GF-D8 (cell line): Measurements from ENCODE around the gene PDE4D.

Source experiments
- DNase-seq: peaks from one replicate; lab custom pipeline; 2025; lab: John Stamatoyannopoulos, UW

PDE4D gene

GRCh38 chr5:59256331-59256730 is 637.2 kb downstream of the PDE4D start:
- DNase-seq: no peak

GRCh38 chr5:59254055-59254687 is 639.4 kb downstream of the PDE4D start:
- no peak for DNase-seq

DNA sequence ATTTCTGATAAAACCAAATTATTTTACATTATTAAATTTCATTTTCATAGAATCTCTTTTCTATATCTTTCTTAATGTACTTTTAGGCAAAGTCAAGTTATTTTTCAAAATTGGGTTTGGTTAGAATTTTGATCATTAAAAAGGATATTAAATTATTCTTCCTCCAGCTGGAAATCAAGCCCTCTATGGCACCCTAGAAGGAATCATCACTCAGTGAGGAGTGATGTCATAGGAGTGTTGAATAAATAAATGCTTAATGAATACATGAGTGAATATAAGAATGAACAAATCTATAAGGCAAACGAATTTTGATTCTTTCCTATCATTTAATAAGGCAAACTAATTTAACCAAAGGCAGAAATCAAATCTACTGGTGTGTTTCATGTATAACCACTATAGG is 639.9 kb downstream of the PDE4D start:
- no peak for DNase-seq

GRCh38 chr5:59251627-59252026 is 641.9 kb downstream of the PDE4D start:
- DNase-seq: no peak

DNA sequence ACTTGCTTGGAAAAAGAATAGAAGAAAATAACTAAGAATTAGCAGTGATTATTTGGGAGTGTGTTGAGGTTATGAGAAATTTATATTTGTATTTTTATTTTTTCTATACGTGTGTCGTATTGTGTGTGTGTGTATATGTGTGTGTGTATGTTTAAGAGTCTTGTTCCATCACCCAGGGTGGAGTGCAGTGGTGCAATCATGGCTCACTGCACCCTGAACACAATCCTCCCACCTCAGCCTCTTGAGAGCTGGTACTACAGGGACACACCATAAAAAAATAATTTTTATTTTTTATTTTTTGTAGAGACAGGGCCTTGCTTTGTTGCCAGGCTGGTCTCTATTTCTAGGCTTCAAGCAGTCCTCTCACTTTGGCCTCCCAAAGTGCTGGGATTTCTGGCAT is 643.8 kb downstream of the PDE4D start:
- no peak for DNase-seq

GRCh38 chr5:59249160-59249559 is 644.4 kb downstream of the PDE4D start:
- DNase-seq: no peak

- DNase-seq: no peak
These were observed 646.6 kb downstream of the PDE4D start for GRCh38 chr5:59246882-59247281.

GRCh38 chr5:59246145-59246869 is 647.2 kb downstream of the PDE4D start:
- no peak for DNase-seq

GRCh38 chr5:59245198-59245597 is 648.3 kb downstream of the PDE4D start:
- no peak for DNase-seq

DNA sequence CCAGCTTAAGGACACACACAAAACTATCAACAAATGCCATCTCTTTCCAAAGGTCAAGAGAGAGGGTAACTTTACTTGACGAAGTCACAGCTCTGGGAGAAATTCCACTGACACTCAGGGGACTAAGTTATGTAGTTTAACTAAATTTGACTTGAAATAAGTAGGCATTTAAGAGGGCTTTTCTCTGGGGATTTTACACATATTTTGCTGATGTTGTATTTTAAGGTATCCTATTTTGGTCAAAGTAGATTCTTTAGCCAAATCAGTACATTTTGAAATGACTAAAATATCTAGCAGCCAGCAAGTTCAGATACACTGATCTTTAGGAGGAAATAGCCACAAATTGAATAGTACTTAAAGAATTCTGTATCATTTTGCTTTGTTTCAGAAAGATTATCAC is 652.0 kb downstream of the PDE4D start:
- no peak for DNase-seq

GRCh38 chr5:59241119-59241518 is 652.4 kb downstream of the PDE4D start:
- no peak for DNase-seq

DNA sequence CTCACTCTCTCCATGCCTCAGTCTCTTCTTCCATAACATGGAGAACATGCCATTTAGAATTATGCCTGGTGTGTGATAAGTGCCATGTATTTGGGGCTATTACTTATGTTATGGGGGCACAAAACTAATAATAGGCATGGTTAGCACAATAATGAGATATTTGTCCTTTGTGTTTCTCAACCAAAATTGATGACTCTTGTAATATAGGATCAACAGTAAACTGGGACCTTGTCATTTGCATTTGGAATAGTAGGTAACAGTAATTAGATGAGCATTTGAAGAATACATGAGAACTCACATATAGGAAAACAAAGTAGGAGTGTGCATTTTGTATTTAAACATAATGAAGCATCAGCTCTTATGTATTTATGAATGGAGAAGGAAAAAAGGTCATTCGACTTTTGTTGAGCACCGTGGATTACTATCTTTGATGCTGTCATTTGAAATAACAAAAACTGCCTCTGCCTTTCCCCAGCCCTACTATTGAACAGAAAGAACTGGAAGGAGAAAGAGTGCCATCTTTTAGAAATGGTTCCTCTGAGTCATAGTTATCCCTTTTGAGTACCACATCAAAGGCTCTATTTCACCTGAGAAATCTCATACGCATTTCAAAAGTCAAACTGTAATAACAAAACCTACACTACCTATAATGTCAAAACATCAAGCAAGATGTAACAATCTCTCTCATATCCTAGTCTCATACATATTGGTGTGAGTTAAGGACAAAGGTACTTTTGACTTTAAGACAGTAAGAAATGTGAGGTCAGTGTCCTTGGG is 655.2 kb downstream of the PDE4D start:
- no peak for DNase-seq

DNA sequence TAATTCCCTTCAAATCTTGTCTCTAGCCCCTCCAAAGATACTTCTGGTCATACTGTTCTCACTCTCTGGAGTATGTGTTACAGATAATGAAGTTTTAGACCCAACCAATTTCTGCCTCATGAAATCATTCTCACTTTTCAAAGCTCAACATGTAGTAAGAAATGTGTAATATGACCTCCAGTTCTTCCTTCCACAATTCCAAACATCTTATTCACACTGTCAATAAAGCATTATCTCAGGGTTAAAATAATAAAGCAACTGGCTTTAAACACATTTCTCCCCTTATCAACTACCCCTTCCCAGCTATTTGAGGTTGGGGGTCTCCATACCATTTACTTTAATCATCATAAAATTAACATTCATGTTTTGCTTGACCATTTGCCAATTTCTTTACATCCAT is 656.5 kb downstream of the PDE4D start:
- no peak for DNase-seq

- DNase-seq: no peak
These were observed 657.1 kb downstream of the PDE4D start for GRCh38 chr5:59236448-59236847.

- DNase-seq: no peak
These were observed 659.3 kb downstream of the PDE4D start for GRCh38 chr5:59234236-59234635.

- DNase-seq: no peak
These were observed 662.1 kb downstream of the PDE4D start for GRCh38 chr5:59231221-59231931.

GRCh38 chr5:59222687-59223511 is 670.6 kb downstream of the PDE4D start:
- DNase-seq: no peak

GRCh38 chr5:59221769-59222168 is 671.8 kb downstream of the PDE4D start:
- no peak for DNase-seq

GRCh38 chr5:59218424-59219045 is 675.0 kb downstream of the PDE4D start:
- no peak for DNase-seq

- no peak for DNase-seq
These were observed 676.7 kb downstream of the PDE4D start for GRCh38 chr5:59216841-59217240.

DNA sequence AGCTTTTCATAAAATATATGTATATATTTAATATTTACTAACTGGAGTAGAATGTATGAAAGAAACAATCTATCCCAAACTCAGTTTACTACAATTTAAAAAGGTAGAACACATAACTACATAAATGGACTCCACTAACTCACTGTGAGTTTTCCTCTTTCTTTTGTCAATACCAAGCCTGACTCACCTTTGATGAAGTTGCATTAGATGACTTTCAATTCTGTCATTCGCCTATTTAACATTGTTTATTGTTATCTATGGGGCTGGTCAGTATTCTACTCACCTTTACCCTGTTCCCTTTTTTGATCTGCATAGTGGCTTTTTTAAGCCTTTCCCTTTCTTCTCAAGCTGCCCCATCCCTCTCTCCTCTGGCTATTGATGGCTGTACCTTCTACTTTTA is 680.9 kb downstream of the PDE4D start:
- DNase-seq: no peak
